Spleen (tissue), 11 donors: ENCODE results near the gene PNRC2. TPM values are rescaled to one million over a fixed set of nuclear protein-coding genes. Genes with fewer than 3 reads are reported as not detected.
"Not testable (repeated sequence)": the region's sequence is repeated elsewhere in the genome, so short reads cannot be mapped to it uniquely, and the experiment has no call there.

Experiments used
- DNase-seq: peaks from one replicate; pipeline ENCODE4 v3.0.0-alpha.2; 2020
- H3K27ac ChIP-seq, 8 donors: fragments of 200-600 bp; sonication (generic) in 7 of 8; 1 replicate in 4 of 8; 2 replicates in 4 of 8; pipeline versions ENCODE4 v1.5.0 to v1.8.0; 2016 to 2021; ENCODE audit warnings: inconsistent platforms in 4 of 8, mild to moderate bottlenecking in 4 of 8, moderate library complexity in 1 of 8
- H3K27me3 ChIP-seq, 7 donors: fragments of 200-600 bp; sonication (generic) in 6 of 7; replicated peaks in 1 of 7; 1 replicate in 4 of 7; 2 replicates in 3 of 7; pipeline versions ENCODE4 v1.5.0 to v1.8.0; 2016 to 2021; ENCODE audit warnings: inconsistent platforms in 3 of 7, mild to moderate bottlenecking in 1 of 7
- H3K36me3 ChIP-seq, 6 donors: fragments of 200-600 bp; sonication (generic) in 5 of 6; 1 replicate in 4 of 6; 2 replicates in 2 of 6; pipeline versions ENCODE4 v1.5.0 to v1.8.0; 2016 to 2021; ENCODE audit warnings: inconsistent platforms in 2 of 6
- H3K4me1 ChIP-seq, 6 donors: fragments of 200-600 bp; sonication (generic) in 5 of 6; 1 replicate in 3 of 6; 2 replicates in 3 of 6; pipeline versions ENCODE4 v1.5.0 to v1.8.0; 2016 to 2021; ENCODE audit warnings: inconsistent platforms in 3 of 6
- H3K4me3 ChIP-seq, 8 donors: fragments of 200-600 bp; sonication (generic) in 7 of 8; 1 replicate in 4 of 8; 2 replicates in 4 of 8; pipeline versions ENCODE4 v1.5.0 to v1.8.0; 2016 to 2021; ENCODE audit warnings: inconsistent platforms in 4 of 8, mild to moderate bottlenecking in 4 of 8, moderate library complexity in 2 of 8
- H3K9me3 ChIP-seq, 8 donors: fragments of 200-600 bp; sonication (generic) in 7 of 8; 1 replicate in 4 of 8; 2 replicates in 4 of 8; pipeline versions ENCODE4 v1.5.0 to v1.8.0; 2016 to 2021; ENCODE audit warnings: inconsistent platforms in 4 of 8
- POLR2A ChIP-seq, 3 donors: fragments of 450-650 bp; IDR thresholded peaks; one replicate each; pipeline ENCODE4 v1.5.1; 2017; ENCODE audit warnings: antibody characterized with exemption in 3 of 3, mild to moderate bottlenecking in 1 of 3
- POLR2AphosphoS5 ChIP-seq, 3 donors: sonication (generic); formaldehyde crosslinking; IDR thresholded peaks; one replicate each; pipeline ENCODE4 v1.5.1; 2017; ENCODE audit warnings: antibody characterized with exemption in 3 of 3
- WGBS, 5 donors: extraction: QIAGEN DNeasy Blood & Tissue Kit in 3 of 5; methylation state at CpG; one replicate each; pipeline versions ENCODE4 v1.1.5 to v1.1.7; 2013 to 2018; 5-methylcytosine and 5-hydroxymethylcytosine counted together
- intact Hi-C: fragments of 100-400 bp; cut with DNase I; formaldehyde crosslinking; loops from one replicate; pipeline ENCODE4 v1.15.0; 2023; ENCODE audit warnings: low total_unique reads
- polyA plus RNA-seq, 3 donors: library from polyadenylated mRNA; stranded (reverse); fragments of 200-250 nt; gene quantifications; one replicate each; pipeline ENCODE4 v1.2.1, GENCODE V29; 2013
- total RNA-seq, 7 donors: library from RNA; depleted of rRNA in 3 of 7; stranded (reverse); fragments of >200 nt in 3 of 7; fragmentation: NEBNext Ultra II Directional in 4 of 7; extraction: Animal tissue kit (Norgen Biotek cat#: 25700) in 4 of 7; gene quantifications; one replicate each; pipeline versions ENCODE4 v1.1.0 to v1.2.1, GENCODE V29; 2016 to 2021
- TF ChIP-seq, protein P1 (sequence below), 11 experiments: fragments of 200-600 bp in 7 of 11; fragments of 450-650 bp in 4 of 11; sonication (generic) in 4 of 11; IDR thresholded peaks in 8 of 11; conservative IDR thresholded peaks in 3 of 11; 1 replicate in 7 of 11; 2 replicates in 4 of 11; pipeline versions ENCODE4 v1.4.0 to v1.8.0; 2016 to 2021; ENCODE audit warnings: antibody characterized with exemption in 11 of 11, inconsistent platforms in 4 of 11, mild to moderate bottlenecking in 1 of 11
- donor health status: healthy with polysubstance abuse.
- donor health status: DM: no; HTN: no; CAD: no; lungs with moderate emphysema.
- donor health status: DM: no; HTN: no; CAD: no.
- donor health status: Bipolar disorder and iron deficiency.
- donor health status: healthy.
- donor health status: DM: no; HTN: no; CAD: no.
- donor health status: DM: yes; HTN: yes; CAD: no.

PNRC2 gene
- total and polyA plus RNA-seq, 10 donors: 83.0 to 127 (median 114) TPM

GRCh38 chr1:23989263-23989662, 29.6 kb downstream of the PNRC2 start:
- no peak for TF ChIP-seq POLR2A (IDR thresholded peaks at IDR 0.05)
- no peak for TF ChIP-seq POLR2AphosphoS5 (IDR thresholded peaks at IDR 0.05)
- TF ChIP-seq, protein P1, sequence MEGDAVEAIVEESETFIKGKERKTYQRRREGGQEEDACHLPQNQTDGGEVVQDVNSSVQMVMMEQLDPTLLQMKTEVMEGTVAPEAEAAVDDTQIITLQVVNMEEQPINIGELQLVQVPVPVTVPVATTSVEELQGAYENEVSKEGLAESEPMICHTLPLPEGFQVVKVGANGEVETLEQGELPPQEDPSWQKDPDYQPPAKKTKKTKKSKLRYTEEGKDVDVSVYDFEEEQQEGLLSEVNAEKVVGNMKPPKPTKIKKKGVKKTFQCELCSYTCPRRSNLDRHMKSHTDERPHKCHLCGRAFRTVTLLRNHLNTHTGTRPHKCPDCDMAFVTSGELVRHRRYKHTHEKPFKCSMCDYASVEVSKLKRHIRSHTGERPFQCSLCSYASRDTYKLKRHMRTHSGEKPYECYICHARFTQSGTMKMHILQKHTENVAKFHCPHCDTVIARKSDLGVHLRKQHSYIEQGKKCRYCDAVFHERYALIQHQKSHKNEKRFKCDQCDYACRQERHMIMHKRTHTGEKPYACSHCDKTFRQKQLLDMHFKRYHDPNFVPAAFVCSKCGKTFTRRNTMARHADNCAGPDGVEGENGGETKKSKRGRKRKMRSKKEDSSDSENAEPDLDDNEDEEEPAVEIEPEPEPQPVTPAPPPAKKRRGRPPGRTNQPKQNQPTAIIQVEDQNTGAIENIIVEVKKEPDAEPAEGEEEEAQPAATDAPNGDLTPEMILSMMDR (IDR thresholded peaks at IDR 0.05 in 8 of 11, conservative IDR thresholded peaks at IDR 0.05 in 3 of 11): no peak
- no peaks in the 10 kb centered on the region for H3K9me3 ChIP-seq
- H3K27me3 ChIP-seq: no peaks in the 10 kb centered on the region
- intact Hi-C loops: no loop called here
- peaks cover 0 to 11% (median 0%) of the 10 kb centered on the region in 6 donors for H3K4me1 ChIP-seq
- H3K4me3 ChIP-seq: no peak overlapping the region
- no peak for DNase-seq
- no peak overlapping the region for H3K27ac ChIP-seq
- WGBS, 5 donors: 63 to 80% (median 73%) methylated on average over 3 of the region's 3 CpGs
- no peaks in the 10 kb centered on the region for H3K36me3 ChIP-seq

DNA sequence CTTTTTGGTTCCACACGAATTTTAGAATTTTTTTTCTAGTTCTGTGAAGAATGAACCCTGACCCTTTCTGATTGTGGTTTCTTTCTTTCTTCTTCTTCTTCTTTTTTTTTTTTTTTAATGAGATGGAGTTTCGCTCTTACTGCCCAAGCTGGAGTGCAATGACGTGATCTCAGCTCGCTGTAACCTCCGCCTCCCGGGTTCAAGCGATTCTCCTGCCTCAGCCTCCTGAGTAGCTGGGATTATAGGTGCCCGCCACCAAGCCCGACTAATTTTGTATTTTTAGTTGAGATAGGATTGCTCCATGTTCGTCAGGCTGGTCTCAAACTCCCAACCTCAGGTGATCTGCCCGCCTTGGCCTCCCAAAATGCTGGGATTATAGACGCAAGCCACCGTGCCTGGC, 32.4 kb downstream of the PNRC2 start:
- DNase-seq, H3K36me3 ChIP-seq, H3K27ac ChIP-seq, H3K27me3 ChIP-seq, intact Hi-C loops, H3K9me3 ChIP-seq, H3K4me1 ChIP-seq, H3K4me3 ChIP-seq: not testable (repeated sequence)
- 78 to 91% (median 83%) methylated on average over 13 of the region's 13 CpGs for WGBS, 5 donors

DNA sequence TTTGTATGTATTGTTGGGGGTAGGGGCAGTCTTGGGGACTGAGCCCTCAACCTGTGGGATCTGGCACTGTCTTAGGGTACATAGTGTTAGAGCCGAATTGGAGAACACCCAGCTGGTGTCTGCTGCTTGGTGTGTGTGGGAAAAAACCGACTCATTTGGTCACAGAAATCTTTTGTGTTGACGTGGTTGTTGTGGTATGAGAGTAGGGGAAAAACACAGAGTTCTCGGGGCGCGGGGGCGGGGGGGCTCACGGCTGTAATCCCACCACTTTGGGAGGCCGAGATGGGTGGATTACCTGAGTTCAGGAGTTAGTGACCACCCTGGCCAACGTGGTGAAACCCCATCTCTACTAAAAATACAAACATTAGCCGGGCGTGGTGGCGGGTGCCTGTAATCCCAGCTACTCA, 35.8 kb downstream of the PNRC2 start:
- TF ChIP-seq POLR2A (IDR thresholded peaks at IDR 0.05) (no peak), POLR2AphosphoS5 (IDR thresholded peaks at IDR 0.05) (no peak)
- TF ChIP-seq, protein P1 (IDR thresholded peaks at IDR 0.05 in 8 of 11, conservative IDR thresholded peaks at IDR 0.05 in 3 of 11): no peak
- H3K36me3 ChIP-seq: no peaks in the 10 kb centered on the region
- no peaks in the 10 kb centered on the region for H3K27me3 ChIP-seq
- no peak overlapping the region for H3K27ac ChIP-seq
- WGBS, 5 donors: 63 to 81% (median 70%) methylated on average over 13 of the region's 13 CpGs
- H3K9me3 ChIP-seq: no peaks in the 10 kb centered on the region
- intact Hi-C loops: no loop called here
- no peak overlapping the region for H3K4me3 ChIP-seq
- no peak for DNase-seq
- no peaks in the 10 kb centered on the region for H3K4me1 ChIP-seq

- no peak overlapping the region for H3K4me3 ChIP-seq
- H3K27me3 ChIP-seq: no peaks in the 10 kb centered on the region
- TF ChIP-seq POLR2A (IDR thresholded peaks at IDR 0.05): no peak
- TF ChIP-seq POLR2AphosphoS5 (IDR thresholded peaks at IDR 0.05): no peak
- TF ChIP-seq, protein P1 (IDR thresholded peaks at IDR 0.05 in 8 of 11, conservative IDR thresholded peaks at IDR 0.05 in 3 of 11): no peak
- intact Hi-C loops: no loop called here
- no peaks in the 10 kb centered on the region for H3K4me1 ChIP-seq
- DNase-seq: no peak
- 86 to 94% (median 94%) methylated on average over 10 of the region's 10 CpGs for WGBS, 5 donors
- no peak overlapping the region for H3K27ac ChIP-seq
- H3K9me3 ChIP-seq: no peaks in the 10 kb centered on the region
- no peaks in the 10 kb centered on the region for H3K36me3 ChIP-seq
These were observed 37.1 kb downstream of the PNRC2 start for GRCh38 chr1:23996700-23997229.

- TF ChIP-seq POLR2A (IDR thresholded peaks at IDR 0.05) (no peak), POLR2AphosphoS5 (IDR thresholded peaks at IDR 0.05) (no peak)
- TF ChIP-seq, protein P1 (IDR thresholded peaks at IDR 0.05 in 8 of 11, conservative IDR thresholded peaks at IDR 0.05 in 3 of 11): no peak
- no peaks in the 10 kb centered on the region for H3K9me3 ChIP-seq
- no peaks in the 10 kb centered on the region for H3K27me3 ChIP-seq
- WGBS, 5 donors: 71 to 91% (median 74%) methylated on average over 1 of the region's 1 CpG
- DNase-seq: no peak
- H3K4me3 ChIP-seq: no peak overlapping the region
- intact Hi-C loops: no loop called here
- no peaks in the 10 kb centered on the region for H3K36me3 ChIP-seq
- no peaks in the 10 kb centered on the region for H3K4me1 ChIP-seq
- no peak overlapping the region for H3K27ac ChIP-seq
These were observed 38.2 kb downstream of the PNRC2 start for GRCh38 chr1:23997812-23998211.
